Measurements from ENCODE around the gene JMJD8. TPM values are rescaled to one million over a fixed set of nuclear protein-coding genes. Genes with fewer than 3 reads are reported as not detected.
"Not testable (repeated sequence)": the region's sequence is repeated elsewhere in the genome, so short reads cannot be mapped to it uniquely, and the experiment has no call there.

JMJD8 gene
- total RNA-seq, 1 donor from 2014 or later: 34.9 TPM

GRCh38 chr16:708019-708418 is 23.9 kb upstream of the JMJD8 start:
- no peak for DNase-seq

GRCh38 chr16:707062-707538 is 23.0 kb upstream of the JMJD8 start:
- DNase-seq: no peak

GRCh38 chr16:706189-707061 is 22.3 kb upstream of the JMJD8 start:
- DNase-seq: no peak

- no peak for DNase-seq
These were observed 21.5 kb upstream of the JMJD8 start, which contains the start of gene FBXL16 for GRCh38 chr16:705431-706188. FBXL16 (minus strand) TSS chr16:705801; CDS start chr16:697405, 8,396 bp downstream.

- DNase-seq: no peak
These were observed 20.6 kb upstream of the JMJD8 start for GRCh38 chr16:704552-705380.

GRCh38 chr16:704047-704446 is 19.9 kb upstream of the JMJD8 start:
- no peak for DNase-seq

- DNase-seq: no peak
These were observed 19.3 kb upstream of the JMJD8 start for GRCh38 chr16:703406-703805.

GRCh38 chr16:702341-702740 is 18.2 kb upstream of the JMJD8 start:
- no peak for DNase-seq

GRCh38 chr16:700684-701584 is 16.8 kb upstream of the JMJD8 start:
- peak; percentile 40 for DNase-seq

GRCh38 chr16:698911-699671 is 15.0 kb upstream of the JMJD8 start:
- no peak for DNase-seq

GRCh38 chr16:695355-696089 is 11.4 kb upstream of the JMJD8 start:
- DNase-seq: no peak

GRCh38 chr16:694863-695354 is 10.8 kb upstream of the JMJD8 start:
- DNase-seq: no peak

- no peak for DNase-seq
These were observed 10.2 kb upstream of the JMJD8 start for GRCh38 chr16:694187-694862.

GRCh38 chr16:693766-694165 is 9.6 kb upstream of the JMJD8 start:
- DNase-seq: no peak

GRCh38 chr16:693364-693763 is 9.2 kb upstream of the JMJD8 start:
- DNase-seq: no peak

- no peak for DNase-seq
These were observed 8.4 kb upstream of the JMJD8 start for GRCh38 chr16:692356-693108.

GRCh38 chr16:691242-691641 is 7.1 kb upstream of the JMJD8 start:
- DNase-seq: not testable (repeated sequence)

- DNase-seq: no peak
These were observed 5.2 kb upstream of the JMJD8 start for GRCh38 chr16:689175-689897.
